H1 (cell line): ENCODE data around the gene GPR31. TPM values are rescaled to one million over a fixed set of nuclear protein-coding genes. Genes with fewer than 3 reads are reported as not detected.
A peak's percentile ranks its signal among the peaks of the same experiment; 100 is the strongest.

Experiments used
- CTCF ChIA-PET: fragments of 300-600 bp; sonication (Branson Sonifier 250); formaldehyde crosslinking; loops from one replicate; lab custom pipeline; 2021; ENCODE audit not compliant: partially characterized antibody; lab: Charles Lee
- POLR2A ChIA-PET: fragments of 300-600 bp; sonication (Branson Sonifier 250); formaldehyde crosslinking; loops from one replicate; lab custom pipeline; 2021; ENCODE audit warnings: inconsistent platforms; ENCODE audit not compliant: partially characterized antibody; lab: Charles Lee
- DNase-seq, 2 experiments: peaks; one replicate each; pipeline versions ENCODE4 v3.0.0 to v3.0.0-alpha.2; 2010 to 2022; ENCODE audit warnings: low spot score in 2 of 2, low read depth in 1 of 2, mixed read lengths in 1 of 2
- FAIRE-seq: peaks from 2 replicates; lab custom pipeline; 2011; peaks lifted over from hg19 to GRCh38; lab: Jason Lieb, UNC
- H2AFZ ChIP-seq: 2 replicates; pipeline ENCODE4 v1.8.1; 2012; ENCODE audit warnings: low read length, inconsistent platforms
- H2AK5ac ChIP-seq: 2 replicates; pipeline ENCODE4 v1.6.1; 2013; ENCODE audit warnings: low read depth, low read length
- H2BK120ac ChIP-seq: replicated peaks from 2 replicates; pipeline ENCODE3; 2013; ENCODE audit warnings: low read depth, low read length, inconsistent platforms
- H2BK12ac ChIP-seq: 2 replicates; pipeline ENCODE4 v1.6.1; 2013; ENCODE audit warnings: low read depth, low read length
- H2BK15ac ChIP-seq: 2 replicates; pipeline ENCODE4 v1.6.1; 2013; ENCODE audit warnings: low read length
- H2BK20ac ChIP-seq: 2 replicates; pipeline ENCODE4 v1.6.1; 2013; ENCODE audit warnings: low read length
- H2BK5ac ChIP-seq: 2 replicates; pipeline ENCODE4 v1.6.1; 2013; ENCODE audit warnings: low read depth, low read length
- H3K14ac ChIP-seq: 2 replicates; pipeline ENCODE4 v1.6.1; 2013; ENCODE audit warnings: inconsistent platforms; ENCODE audit not compliant: insufficient read length
- H3K18ac ChIP-seq: 2 replicates; pipeline ENCODE4 v1.6.1; 2013; ENCODE audit warnings: low read length; ENCODE audit errors: extremely low read depth
- H3K23ac ChIP-seq: 2 replicates; pipeline ENCODE4 v1.6.1; 2013; ENCODE audit warnings: inconsistent platforms; ENCODE audit not compliant: insufficient read length
- H3K23me2 ChIP-seq: 2 replicates; pipeline ENCODE4 v1.6.1; 2013; ENCODE audit warnings: low read depth, low read length
- H3K27ac ChIP-seq: 2 replicates; pipeline ENCODE4 v1.6.1; 2011; ENCODE audit warnings: low read depth, low read length, inconsistent platforms
- H3K27me3 ChIP-seq, 4 experiments: replicated peaks in 1 of 4; 1 replicate in 1 of 4; 2 replicates in 3 of 4; pipeline versions ENCODE4 v1.6.1 to v1.8.1; 2011 to 2013; ENCODE audit warnings: low read length in 3 of 4, mild to moderate bottlenecking in 3 of 4, inconsistent platforms in 2 of 4, mixed read lengths in 2 of 4, moderate library complexity in 1 of 4; ENCODE audit not compliant: control insufficient read depth in 3 of 4, insufficient read depth in 3 of 4; ENCODE audit errors: extremely low read depth in 1 of 4
- H3K36me3 ChIP-seq, 4 experiments: 2 replicates each; pipeline versions ENCODE4 v1.6.1 to v1.8.1; 2011 to 2013; ENCODE audit warnings: mild to moderate bottlenecking in 4 of 4, low read length in 3 of 4, moderate library complexity in 2 of 4, control low read depth in 1 of 4, inconsistent platforms in 1 of 4; ENCODE audit not compliant: insufficient read depth in 4 of 4, control insufficient read depth in 2 of 4
- H3K4ac ChIP-seq: replicated peaks from 2 replicates; pipeline ENCODE3; 2013; ENCODE audit warnings: low read length, low read depth, mixed read lengths, inconsistent platforms; ENCODE audit not compliant: insufficient read length
- H3K4me1 ChIP-seq, 4 experiments: replicated peaks in 1 of 4; 1 replicate in 1 of 4; 2 replicates in 3 of 4; pipeline versions ENCODE4 v1.6.1 to v1.8.1; 2011 to 2013; ENCODE audit warnings: low read length in 3 of 4, inconsistent platforms in 2 of 4, mixed read lengths in 1 of 4; ENCODE audit not compliant: insufficient read depth in 4 of 4, control insufficient read depth in 3 of 4
- H3K4me2 ChIP-seq, 2 experiments: 2 replicates each; pipeline versions ENCODE4 v1.6.1 to v1.8.1; 2011 to 2013; ENCODE audit warnings: low read depth in 2 of 2, low read length in 2 of 2, control low read depth in 1 of 2, inconsistent platforms in 1 of 2, mild to moderate bottlenecking in 1 of 2; ENCODE audit not compliant: insufficient read depth in 1 of 2
- H3K4me3 ChIP-seq, 4 experiments: fragments of 200-600, 300-600 bp in 1 of 4; sonication (generic), shearing (Covaris generic), sonication (Bioruptor Twin) in 1 of 4; 2 replicates each; pipeline versions ENCODE4 v1.5.1 to v1.8.1; 2011 to 2016; ENCODE audit warnings: low read length in 4 of 4, low read depth in 3 of 4, control low read depth in 2 of 4, inconsistent platforms in 2 of 4, mild to moderate bottlenecking in 2 of 4, mixed read lengths in 1 of 4, moderate library complexity in 1 of 4; ENCODE audit not compliant: insufficient read depth in 2 of 4; ENCODE audit errors: extremely low read depth in 1 of 4
- H3K56ac ChIP-seq: replicated peaks from 2 replicates; pipeline ENCODE3; 2013; ENCODE audit warnings: low read depth, mild to moderate bottlenecking, mixed read lengths, low read length, inconsistent platforms; ENCODE audit not compliant: insufficient read length
- H3K79me1 ChIP-seq: 2 replicates; pipeline ENCODE4 v1.6.1; 2013; ENCODE audit warnings: low read depth, low read length, control low read depth
- H3K79me2 ChIP-seq, 2 experiments: 2 replicates each; pipeline versions ENCODE4 v1.6.1 to v1.8.1; 2012 to 2013; ENCODE audit warnings: low read length in 2 of 2, mild to moderate bottlenecking in 2 of 2, inconsistent platforms in 1 of 2; ENCODE audit not compliant: insufficient read depth in 2 of 2, control insufficient read depth in 1 of 2
- H3K9ac ChIP-seq, 4 experiments: replicated peaks in 1 of 4; 1 replicate in 1 of 4; 2 replicates in 3 of 4; pipeline versions ENCODE4 v1.6.1 to v1.8.1; 2011 to 2013; ENCODE audit warnings: low read depth in 3 of 4, low read length in 3 of 4, control low read depth in 2 of 4, mild to moderate bottlenecking in 2 of 4, moderate library complexity in 2 of 4, inconsistent platforms in 1 of 4; ENCODE audit errors: extremely low read depth in 1 of 4
- H3K9me3 ChIP-seq, 2 experiments: 2 replicates each; pipeline versions ENCODE4 v1.6.1 to v1.8.1; 2012 to 2013; ENCODE audit warnings: mild to moderate bottlenecking in 2 of 2, moderate library complexity in 2 of 2, control low read depth in 1 of 2, inconsistent platforms in 1 of 2, low read depth in 1 of 2, low read length in 1 of 2, mixed read lengths in 1 of 2; ENCODE audit not compliant: insufficient read depth in 2 of 2
- H4K20me1 ChIP-seq, 2 experiments: replicated peaks in 1 of 2; 2 replicates each; pipeline versions ENCODE3 to v1.8.1; 2011 to 2013; ENCODE audit warnings: inconsistent platforms in 2 of 2, low read length in 2 of 2, mild to moderate bottlenecking in 1 of 2; ENCODE audit not compliant: insufficient read depth in 2 of 2, control insufficient read depth in 1 of 2
- H4K5ac ChIP-seq: 2 replicates; pipeline ENCODE4 v1.6.1; 2013; ENCODE audit warnings: low read length, low read depth, mixed read lengths, inconsistent platforms; ENCODE audit not compliant: insufficient read length
- H4K8ac ChIP-seq: 2 replicates; pipeline ENCODE4 v1.8.0; 2013; ENCODE audit warnings: mild to moderate bottlenecking, moderate library complexity, low read length, inconsistent platforms; ENCODE audit not compliant: insufficient read depth; ENCODE audit errors: extremely low read depth
- H4K91ac ChIP-seq: replicated peaks from 2 replicates; pipeline ENCODE3; 2013; ENCODE audit warnings: low read length, mixed read lengths, inconsistent platforms; ENCODE audit not compliant: insufficient read length
- CTBP2 ChIP-seq: IDR thresholded peaks from 2 replicates; pipeline ENCODE4 v1.7.0; 2011; ENCODE audit warnings: borderline replicate concordance, mild to moderate bottlenecking, moderate library complexity, mixed read lengths, low read length; ENCODE audit not compliant: insufficient read depth, insufficient read length
- WGBS, 2 experiments: shearing (Covaris generic) in 1 of 2; methylation state at CpG; one replicate each; pipeline versions ENCODE4 v1.1.6 to v1.1.7; 2013 to 2015; ENCODE audit warnings: low lambda C conversion rate in 2 of 2, mixed read lengths in 2 of 2, inconsistent platforms in 1 of 2, low coverage in 1 of 2, missing lambda C conversion rate in 1 of 2; ENCODE audit not compliant: insufficient replicate concordance in 2 of 2, insufficient coverage in 1 of 2, insufficient read length in 1 of 2; ENCODE audit errors: extremely low coverage in 1 of 2, missing lambda C conversion rate in 1 of 2; 5-methylcytosine and 5-hydroxymethylcytosine counted together
- polyA plus RNA-seq, 7 experiments: library from polyadenylated mRNA; depleted of rRNA in 3 of 7; stranded (reverse) in 5 of 7; unstranded in 2 of 7; fragments of >200 nt in 5 of 7; fragments of 200-250 nt in 2 of 7; gene quantifications; 1 replicate in 5 of 7; 2 replicates in 1 of 7; 4 replicates in 1 of 7; pipeline versions ENCODE4 v1.2.1 to v1.2.3, GENCODE V29; 2011 to 2013; ENCODE audit warnings: missing spikeins in 2 of 7, mixed read lengths in 2 of 7
- total RNA-seq: library from RNA; stranded (reverse); fragmentation: NEBNext Ultra II Directional; extraction: Animal tissue kit (Norgen Biotek cat#: 25700); gene quantifications from 2 replicates; pipeline ENCODE4 v1.2.1, GENCODE V29; 2021
- TF ChIP-seq, protein P1 (sequence below): IDR thresholded peaks from 2 replicates; pipeline ENCODE4 v1.6.1; 2012; ENCODE audit warnings: inconsistent platforms

GPR31 gene
- total and polyA plus RNA-seq, 2 of the 8 experiments (the other 6 are each of a cell fraction or from before 2014, with no cell fraction given), result not detected

DNA sequence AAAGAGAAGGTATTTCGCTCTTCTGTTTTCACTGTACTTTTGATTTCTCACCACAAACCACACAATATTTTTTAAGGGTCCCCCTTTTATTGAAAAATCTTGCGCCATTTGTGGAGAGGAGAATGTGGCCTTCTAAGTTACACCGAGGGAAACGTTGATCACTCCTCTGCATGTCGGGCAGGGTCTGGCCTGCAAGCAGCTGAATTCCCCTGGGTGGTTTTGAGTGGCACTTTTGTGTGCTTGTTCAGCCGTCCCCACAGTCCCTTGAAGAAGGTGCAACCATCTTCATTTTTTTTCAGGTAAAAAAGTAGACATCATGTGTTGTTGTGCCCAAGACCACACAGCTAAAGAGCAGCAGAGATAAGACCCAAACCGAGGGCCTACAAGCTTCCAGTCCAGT lies 6.1 kb downstream of the GPR31 start:
- ChIA-PET POLR2A (interaction anchor here (1.1 to 1.9 kb wide), 2 partner anchors 9 to 13 kb away, joined by 4 to 5 read pairs; no protein-coding TSS in a partner anchor), CTCF (interaction anchor here (0.5 to 2.4 kb wide), 4 partner anchors 9 to 67 kb away, joined by 3 to 11 read pairs (median 5); no protein-coding TSS in a partner anchor)
- Histone ChIP-seq H3K18ac (peak overlapping the region; percentile 81), H2BK12ac (peak overlapping the region; percentile 99; the same call in 1 of the 2 replicates), H2BK120ac (peak overlapping the region; percentile 52), H4K5ac (no peak overlapping the region), H3K79me1 (no peaks in the 10 kb centered on the region), H3K79me2 (no peaks in the 10 kb centered on the region), H3K27me3 (peaks cover 0 to 3% (median 0%) of the 10 kb centered on the region in 4 experiments; a peak in 2 of 7 replicates), H2BK15ac (0 out of 2 replicates have a peak overlapping the region, but pooled peaks have one; percentile 89), H3K36me3 (no peaks in the 10 kb centered on the region), H2AK5ac (peak overlapping the region; percentile 93; the same call in 1 of the 2 replicates), H2BK5ac (peak overlapping the region; percentile 92; the same call in 1 of the 2 replicates), H3K56ac (no peak overlapping the region), H3K27ac (no peak overlapping the region; the same call in 1 of the 2 replicates), H4K8ac (no peak overlapping the region), H3K4me3 (no peak overlapping the region), H4K91ac (peak overlapping the region; percentile 35), H3K4me2 (no peak overlapping the region), H3K23ac (no peak overlapping the region), H3K9ac (no peak overlapping the region), H4K20me1 (no peaks in the 10 kb centered on the region), H2AFZ (no peak overlapping the region), H3K4me1 (peaks cover 5 to 20% (median 15%) of the 10 kb centered on the region in 4 experiments), H3K9me3 (peaks cover 0 to 3% of the 10 kb centered on the region in 2 experiments; a peak in 1 of 4 replicates), H3K4ac (no peak overlapping the region), H3K14ac (no peak overlapping the region), H2BK20ac (peak overlapping the region; percentile 98), H3K23me2 (0 out of 2 replicates have a peak, but pooled peaks cover 4% of the 10 kb centered on the region)
- 86% methylated on average over 7 of the region's 7 CpGs; no CpG with 5 or more reads in 1 of the 2 experiments for WGBS, 2 experiments
- DNase-seq, result no peak
- no peak for FAIRE-seq
- TF ChIP-seq CTBP2, result no peak
- TF ChIP-seq, protein P1, sequence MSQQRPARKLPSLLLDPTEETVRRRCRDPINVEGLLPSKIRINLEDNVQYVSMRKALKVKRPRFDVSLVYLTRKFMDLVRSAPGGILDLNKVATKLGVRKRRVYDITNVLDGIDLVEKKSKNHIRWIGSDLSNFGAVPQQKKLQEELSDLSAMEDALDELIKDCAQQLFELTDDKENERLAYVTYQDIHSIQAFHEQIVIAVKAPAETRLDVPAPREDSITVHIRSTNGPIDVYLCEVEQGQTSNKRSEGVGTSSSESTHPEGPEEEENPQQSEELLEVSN, result no peak
